Tongue (tissue), 2 donors: ENCODE data around the gene REPIN1. TPM values are rescaled to one million over a fixed set of nuclear protein-coding genes. Genes with fewer than 3 reads are reported as not detected.

Experiments used
- DNase-seq: peaks from one replicate; pipeline ENCODE4 v3.0.0-alpha.2; 2015
- total RNA-seq: library from RNA; depleted of rRNA; stranded (reverse); fragments of >200 nt; gene quantifications from one replicate; pipeline ENCODE4 v1.2.3, GENCODE V29; 2014

The REPIN1 gene
- 76.1 TPM for total RNA-seq

GRCh38 chr7:150368096-150368883, at the start of gene REPIN1:
REPIN1 (plus strand) TSS chr7:150368822; CDS start chr7:150369712, 890 bp downstream.
- peak; percentile 96 for DNase-seq

GRCh38 chr7:150321788-150322113, 46.9 kb upstream of the REPIN1 start:
- DNase-seq, result no peak

- DNase-seq, result no peak
Observed at GRCh38 chr7:150322114-150322832, 46.3 kb upstream of the REPIN1 start.

- DNase-seq, result peak; percentile 78
Observed at GRCh38 chr7:150322833-150323681, 45.6 kb upstream of the REPIN1 start, which contains the start of the genes ACTR3C and LRRC61. ACTR3C (minus strand) TSS chr7:150323545; CDS start chr7:150295296, 28,249 bp downstream. LRRC61 (plus strand) TSS chr7:150323355; CDS start chr7:150336862, 13,507 bp downstream.

GRCh38 chr7:150323682-150324372, 44.8 kb upstream of the REPIN1 start:
- DNase-seq, result peak; percentile 52

- DNase-seq, result no peak
Observed at GRCh38 chr7:150324373-150324961, 44.2 kb upstream of the REPIN1 start.

GRCh38 chr7:150325110-150325611, 43.5 kb upstream of the REPIN1 start:
- no peak for DNase-seq

GRCh38 chr7:150325901-150326300, 42.7 kb upstream of the REPIN1 start:
- no peak for DNase-seq

GRCh38 chr7:150326657-150327268, 41.9 kb upstream of the REPIN1 start:
- no peak for DNase-seq

GRCh38 chr7:150327308-150327707, 41.3 kb upstream of the REPIN1 start:
- DNase-seq, result no peak

- DNase-seq, result peak; percentile 92
Observed at GRCh38 chr7:150329331-150330120, 39.1 kb upstream of the REPIN1 start.

- DNase-seq, result peak; percentile 84
Observed at GRCh38 chr7:150330211-150330885, 38.3 kb upstream of the REPIN1 start.

GRCh38 chr7:150332852-150333635, 35.6 kb upstream of the REPIN1 start:
- DNase-seq, result no peak

GRCh38 chr7:150333659-150334058, 35.0 kb upstream of the REPIN1 start:
- no peak for DNase-seq

- no peak for DNase-seq
Observed at GRCh38 chr7:150334108-150334507, 34.5 kb upstream of the REPIN1 start.

- DNase-seq, result no peak
Observed at GRCh38 chr7:150335108-150335773, 33.4 kb upstream of the REPIN1 start.

- DNase-seq, result no peak
Observed at GRCh38 chr7:150335774-150336112, 32.9 kb upstream of the REPIN1 start.

GRCh38 chr7:150336746-150337145, 31.9 kb upstream of the REPIN1 start:
- no peak for DNase-seq
